ENCODE results near the gene HPCA.
A peak's percentile ranks its signal among the peaks of the same experiment; 100 is the strongest.

The HPCA gene

DNA sequence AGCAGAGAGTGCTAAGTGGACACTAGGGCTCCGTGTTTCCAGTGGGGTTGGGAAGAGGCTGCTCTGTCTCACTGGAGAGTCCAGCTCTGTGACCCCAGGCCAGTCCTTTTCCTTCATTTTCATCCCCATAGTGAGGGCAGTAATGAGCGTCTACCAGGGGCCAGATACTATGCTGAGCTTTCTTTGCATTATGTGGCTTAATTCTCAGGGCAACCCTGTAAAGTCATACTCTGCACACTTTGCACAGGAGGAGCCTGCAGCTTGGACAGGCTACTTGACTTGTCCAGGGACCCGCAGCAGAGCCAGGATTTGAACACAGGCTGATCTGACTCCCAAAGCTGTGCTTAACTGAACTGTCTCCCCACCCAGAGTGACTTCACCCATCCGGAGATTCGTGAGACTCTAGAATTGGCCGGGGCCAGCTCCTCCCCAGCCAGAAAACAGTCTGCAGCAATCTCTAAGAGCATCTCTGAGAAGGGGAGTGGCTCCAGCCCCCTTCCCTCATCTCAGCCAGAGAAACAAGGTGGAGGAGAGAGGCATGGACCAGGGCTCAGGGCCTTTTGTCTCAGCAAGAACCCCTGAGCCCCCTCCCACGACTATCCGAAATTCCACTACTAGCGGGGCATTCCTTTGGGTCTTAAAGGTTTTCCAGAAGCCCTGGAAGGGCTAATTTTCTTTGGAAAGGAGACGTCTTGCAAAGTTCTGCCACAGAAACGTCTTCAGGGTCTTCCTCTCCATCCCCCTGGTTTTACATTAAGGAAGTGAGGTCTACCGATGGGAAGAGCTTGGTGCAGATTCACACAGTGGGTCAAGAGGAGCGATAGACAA lies 14.7 kb upstream of the HPCA start:
- no peak for DNase-seq

DNA sequence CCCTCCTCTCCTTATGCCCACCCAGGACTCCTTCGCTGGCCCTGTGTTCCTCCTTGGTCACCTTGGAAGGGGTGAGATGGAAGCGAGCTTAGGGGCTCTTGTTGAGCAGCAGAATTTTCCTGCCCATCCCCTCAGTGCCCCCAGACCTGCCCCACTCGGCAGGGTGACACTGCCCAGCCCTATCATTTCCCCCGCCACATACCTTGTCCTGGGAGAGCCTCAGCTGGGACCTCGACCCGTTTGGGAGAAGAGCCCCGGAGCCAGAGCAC lies 14.2 kb upstream of the HPCA start:
- DNase-seq = no peak

DNA sequence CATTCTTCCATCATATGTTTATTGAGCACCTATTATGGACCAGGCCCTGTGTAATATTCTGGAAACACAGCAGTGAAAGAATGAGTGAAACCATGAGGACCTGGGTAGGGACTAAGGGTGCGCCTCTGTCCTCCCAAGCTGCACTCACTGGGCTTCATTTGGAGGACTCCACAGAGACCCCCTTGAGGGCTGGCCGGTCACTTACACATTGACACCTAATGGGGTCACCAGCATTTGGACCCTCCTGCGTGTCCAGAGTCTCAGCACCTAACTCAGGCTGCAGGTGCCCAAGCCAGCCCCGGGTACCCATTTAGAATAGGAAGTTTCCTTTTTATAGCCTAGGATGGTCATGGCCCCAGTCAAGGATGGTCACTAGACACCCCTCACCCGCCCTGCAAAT lies 12.8 kb upstream of the HPCA start:
- no peak for DNase-seq

DNA sequence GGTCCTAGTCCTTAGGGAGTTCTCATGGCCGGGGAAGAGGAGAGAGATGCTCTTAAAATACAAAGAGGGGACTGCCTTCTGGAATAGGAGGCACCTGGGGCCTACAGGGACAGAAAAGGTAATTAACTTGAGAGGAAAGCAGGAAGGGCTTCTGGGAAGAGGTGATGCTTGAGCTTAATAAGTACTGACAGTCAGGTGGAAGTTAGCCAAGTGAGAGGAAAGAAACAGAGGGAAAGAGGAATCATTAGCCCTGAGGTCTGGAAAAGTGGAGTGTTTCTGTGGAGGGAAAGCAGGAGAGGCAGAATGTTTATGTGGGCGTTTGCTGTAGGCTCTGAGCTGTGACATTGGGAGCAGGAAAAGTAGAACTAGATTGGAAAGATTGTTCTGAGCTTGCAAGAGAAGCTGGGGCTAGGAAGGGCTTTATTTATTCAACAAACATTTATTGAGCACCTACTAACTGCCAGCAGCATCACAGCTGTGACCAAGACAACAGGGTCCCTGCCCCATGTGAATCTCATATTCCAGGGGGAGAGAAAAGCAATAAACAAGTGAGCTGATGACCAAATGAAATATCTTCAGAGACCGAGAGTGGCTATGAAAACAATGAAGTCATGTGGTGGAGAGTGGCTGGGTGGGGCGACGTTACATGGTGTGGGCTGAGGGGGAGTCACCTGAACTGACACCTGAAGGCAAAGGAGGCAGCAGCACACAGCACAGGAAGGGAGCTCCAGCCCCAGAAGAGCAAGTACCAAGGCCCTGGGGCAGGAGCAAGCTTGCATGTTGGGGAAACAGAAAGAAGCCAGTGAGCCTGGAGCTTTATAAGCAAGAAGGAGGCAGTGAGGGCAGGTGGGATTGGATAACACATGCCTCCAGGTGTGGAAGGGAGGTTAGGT lies 11.2 kb upstream of the HPCA start:
- DNase-seq = no peak

DNA sequence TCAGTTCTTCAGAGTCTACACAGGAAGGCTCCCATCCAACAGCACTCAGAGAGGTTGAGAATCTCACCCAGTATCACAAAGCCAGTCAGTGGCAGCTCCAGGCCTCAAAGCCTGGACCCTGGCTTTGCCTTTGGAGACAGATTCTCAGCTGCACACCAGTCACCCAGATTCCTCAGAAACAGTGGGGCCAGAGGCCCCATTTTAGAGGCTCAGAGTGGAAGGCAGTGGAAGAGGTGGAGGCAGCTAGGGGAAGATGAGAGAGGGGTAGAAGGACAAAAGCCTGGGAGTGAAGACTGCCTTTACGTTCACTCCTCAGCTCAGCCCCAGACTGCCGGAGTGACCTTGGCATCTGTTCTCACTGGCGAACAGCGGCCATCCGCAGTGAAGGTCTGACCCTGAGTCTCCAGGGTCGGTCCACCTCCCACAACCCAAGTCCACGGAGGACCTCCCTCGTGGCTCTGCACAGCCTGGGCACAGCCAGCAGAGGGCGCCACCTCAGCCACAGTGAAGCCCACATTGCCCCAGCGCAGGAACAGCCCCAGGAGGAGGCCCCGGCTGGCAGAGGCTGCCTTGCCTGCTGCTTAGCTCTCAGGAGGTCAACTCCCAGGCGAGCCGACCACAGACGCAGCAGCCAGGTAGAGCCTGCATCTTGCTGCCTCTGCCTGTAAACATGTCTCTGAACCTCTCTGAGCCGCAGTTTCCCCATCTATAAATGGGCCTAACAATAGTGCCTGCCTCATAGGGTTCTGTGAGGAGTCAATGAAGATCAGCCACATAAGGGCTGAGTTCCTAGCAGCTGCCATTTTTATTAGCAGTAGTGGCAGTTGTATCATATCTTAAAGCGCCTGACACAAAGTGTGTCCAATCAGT lies 9.7 kb upstream of the HPCA start:
- DNase-seq = peak; percentile 59

DNA sequence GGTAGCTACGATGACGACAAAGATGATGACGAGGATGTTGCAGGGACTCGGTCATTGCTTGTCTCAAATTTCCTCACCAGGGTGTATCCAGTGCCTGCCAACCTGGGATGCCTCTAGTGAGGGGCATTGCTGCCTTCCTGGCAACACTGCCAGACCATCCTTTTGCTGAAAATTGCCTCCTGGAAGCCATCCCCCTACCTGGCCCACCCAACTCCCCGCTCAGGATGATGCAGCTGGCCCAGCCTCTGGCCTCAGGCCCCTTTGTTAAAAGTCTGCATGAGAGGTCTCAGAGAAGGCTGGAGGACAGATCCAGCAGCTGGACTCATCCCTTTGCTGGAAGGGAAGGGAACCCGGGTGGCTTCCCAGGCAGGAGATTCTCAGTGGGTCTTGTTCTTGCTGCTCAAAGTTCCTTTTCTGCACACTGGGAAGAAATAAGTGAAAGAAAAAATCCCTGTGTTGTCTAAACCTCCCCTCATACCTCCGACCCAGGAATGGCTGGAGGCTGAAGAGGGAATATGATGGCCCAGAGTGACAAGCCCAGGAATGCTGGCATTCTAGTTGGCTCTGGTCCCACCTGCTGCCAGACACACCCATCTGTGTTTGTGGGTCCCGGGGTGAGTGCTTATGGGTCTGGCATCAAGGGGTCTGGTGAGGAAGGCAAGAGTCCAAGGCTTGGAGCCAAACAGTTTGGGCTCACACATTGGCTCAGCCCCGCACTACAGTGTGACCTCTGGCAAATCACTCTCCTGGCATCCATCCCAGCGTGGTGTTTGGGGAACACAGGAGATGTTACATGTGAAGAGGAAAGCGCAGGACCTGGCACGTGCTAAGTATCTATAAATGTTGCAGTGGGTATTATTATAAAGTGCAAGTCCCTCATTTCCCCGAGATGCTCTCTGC lies 8.8 kb upstream of the HPCA start:
- no peak for DNase-seq

DNA sequence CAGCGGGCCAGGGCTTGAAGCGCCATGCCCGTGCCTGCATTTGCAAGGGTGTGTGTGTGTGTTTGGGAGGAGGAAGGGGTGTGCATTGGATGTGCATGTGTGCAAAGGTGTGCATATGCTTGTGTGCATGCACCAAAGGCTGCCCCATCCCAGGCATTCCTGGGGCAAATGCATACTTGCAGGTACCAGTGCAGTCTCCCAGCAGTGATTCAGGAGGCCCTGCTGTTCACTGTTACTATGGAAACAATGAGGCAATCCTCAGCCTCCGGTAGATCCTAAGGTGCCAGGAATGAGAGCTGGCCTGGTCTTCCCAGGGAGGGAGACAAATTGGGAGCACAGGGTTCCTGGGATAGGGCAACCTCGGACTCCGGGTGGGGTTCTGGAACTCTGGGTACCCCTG lies 8.1 kb upstream of the HPCA start:
- no peak for DNase-seq

DNA sequence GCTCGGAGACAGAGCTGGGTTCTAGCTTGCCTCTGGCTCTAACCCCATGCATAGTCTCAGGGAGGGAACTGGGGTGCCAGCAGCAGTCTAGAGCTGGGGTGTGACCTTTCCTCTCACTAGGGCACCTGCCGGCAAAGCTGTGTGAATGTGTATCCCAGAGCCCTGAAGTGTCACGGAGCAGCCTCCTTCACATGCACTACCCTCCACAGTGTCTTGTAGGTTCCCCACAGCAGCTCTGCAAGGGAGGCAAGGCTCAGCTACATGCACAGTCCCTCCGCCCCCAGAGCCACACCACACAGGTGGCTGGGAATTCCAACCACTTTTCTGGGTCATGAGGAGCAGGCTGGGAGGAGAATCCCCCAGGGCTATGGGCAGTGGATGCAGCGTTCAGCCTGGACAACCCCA lies 7.7 kb upstream of the HPCA start:
- no peak for DNase-seq

DNA sequence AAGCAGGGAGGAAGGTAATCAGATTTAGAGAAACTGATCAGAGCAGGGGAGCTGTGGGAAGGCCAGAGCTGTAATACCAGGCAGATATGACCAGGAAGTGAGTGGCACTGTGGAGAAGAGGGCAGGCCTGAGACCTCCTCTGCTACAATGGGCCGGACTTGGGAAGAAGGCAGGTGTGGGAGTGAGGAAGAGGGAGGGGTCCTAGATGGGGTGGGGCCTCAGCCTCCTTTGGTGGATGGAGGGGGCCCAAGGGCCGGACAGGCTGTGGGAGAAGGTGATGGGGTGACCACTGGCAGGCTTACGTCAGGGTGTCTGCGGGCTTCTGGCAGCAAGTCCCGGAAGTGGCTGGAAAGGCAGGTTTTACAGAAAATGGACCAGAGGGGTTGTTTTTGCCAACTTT lies 5.0 kb upstream of the HPCA start:
- no peak for DNase-seq

DNA sequence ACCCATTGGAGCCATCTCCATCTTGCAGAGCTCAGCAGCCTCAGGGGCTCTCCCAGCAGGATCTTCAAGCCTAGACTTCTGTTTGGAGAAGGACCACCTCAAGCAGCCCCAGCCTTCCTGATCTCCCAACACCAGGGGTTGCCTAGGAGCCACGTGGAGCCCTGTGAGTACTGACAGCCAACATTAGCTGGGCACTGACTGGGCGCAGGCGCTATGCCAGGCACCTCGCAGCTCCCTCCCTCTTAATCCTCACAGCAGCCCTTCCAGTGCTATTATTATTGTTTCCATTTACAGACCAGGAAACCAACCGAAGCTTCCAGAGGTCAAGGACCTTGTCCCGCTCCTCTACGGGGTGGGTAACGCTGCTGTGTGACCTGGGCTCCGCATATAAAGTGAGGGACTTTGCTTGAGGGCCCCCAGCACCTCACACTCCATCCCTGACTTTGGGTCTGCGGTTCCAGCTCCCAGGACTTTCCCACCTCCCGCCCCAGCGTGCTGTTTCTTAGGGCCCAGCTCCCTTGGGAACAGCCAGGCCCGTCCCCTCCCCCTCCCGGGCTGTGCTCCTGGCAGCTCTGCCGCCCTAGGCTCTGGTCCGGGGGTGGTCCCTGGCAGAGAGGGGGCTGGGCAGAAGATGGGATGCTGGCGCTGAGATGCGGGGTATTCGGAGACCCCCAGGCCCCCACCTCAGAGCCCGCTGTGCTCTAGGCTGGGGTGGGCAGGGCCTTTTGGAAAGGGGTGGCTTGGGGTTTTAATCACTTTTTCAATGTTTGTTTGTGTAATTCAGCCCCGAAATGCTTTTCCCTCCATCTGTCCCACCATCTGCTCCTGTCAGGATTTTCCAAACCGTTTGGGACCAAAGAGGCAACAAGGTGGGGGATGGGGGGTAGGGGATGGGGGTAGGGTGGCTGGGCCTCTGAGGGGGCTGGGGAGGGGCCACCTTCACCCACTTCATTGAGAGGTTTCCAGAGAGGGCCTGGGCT lies 4.1 kb upstream of the HPCA start:
- DNase-seq = no peak

DNA sequence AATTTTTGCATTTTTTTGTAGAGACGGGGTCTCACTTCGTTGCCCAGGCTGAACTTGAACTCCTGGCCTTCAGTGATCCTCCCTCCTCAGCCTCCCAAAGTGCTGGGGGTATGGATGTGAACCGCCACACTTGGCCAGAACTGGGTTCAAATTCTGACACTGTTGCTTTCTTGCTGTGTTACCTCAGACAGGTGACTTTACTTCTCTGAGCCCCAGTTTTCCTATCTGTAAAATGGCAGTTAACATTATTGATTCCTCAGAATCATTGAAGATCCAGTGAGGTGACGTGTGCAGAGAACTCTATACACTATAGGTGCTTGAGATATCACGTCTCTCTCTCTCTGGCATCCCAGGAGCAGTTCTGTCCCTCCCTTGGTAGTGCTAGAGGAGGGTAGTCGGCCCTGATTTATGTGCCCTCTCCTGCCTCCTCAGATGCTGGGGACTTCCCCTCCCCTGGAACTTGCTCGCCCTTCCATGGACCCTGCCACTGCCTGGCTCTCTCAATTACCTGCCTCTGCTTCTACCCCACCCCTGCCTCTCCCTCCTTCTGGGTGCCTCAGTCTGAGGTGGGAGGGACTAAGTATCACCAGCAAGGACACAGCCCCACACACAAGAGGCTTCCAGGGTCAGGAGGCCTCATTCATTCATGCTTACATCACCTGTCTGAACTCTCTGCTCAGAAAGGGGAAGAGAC lies 2.8 kb upstream of the HPCA start:
- no peak for DNase-seq

DNA sequence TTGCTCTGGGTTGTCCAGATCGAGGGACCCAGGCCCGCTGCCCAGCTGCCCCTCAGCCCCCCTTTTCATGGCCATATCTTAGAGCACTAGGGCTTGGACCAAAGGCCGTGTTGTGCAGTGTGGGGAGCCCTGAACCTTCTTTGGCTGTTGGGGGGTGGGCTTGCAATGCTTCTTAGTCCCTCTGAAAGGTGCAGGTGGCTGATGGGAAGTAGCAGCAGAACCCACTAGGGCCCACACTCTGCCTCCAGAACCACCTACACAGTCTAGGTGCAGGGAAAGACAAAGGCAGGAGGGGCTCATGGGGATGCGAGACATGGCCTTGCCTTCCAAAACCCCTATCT lies 2.3 kb upstream of the HPCA start:
- DNase-seq = no peak

DNA sequence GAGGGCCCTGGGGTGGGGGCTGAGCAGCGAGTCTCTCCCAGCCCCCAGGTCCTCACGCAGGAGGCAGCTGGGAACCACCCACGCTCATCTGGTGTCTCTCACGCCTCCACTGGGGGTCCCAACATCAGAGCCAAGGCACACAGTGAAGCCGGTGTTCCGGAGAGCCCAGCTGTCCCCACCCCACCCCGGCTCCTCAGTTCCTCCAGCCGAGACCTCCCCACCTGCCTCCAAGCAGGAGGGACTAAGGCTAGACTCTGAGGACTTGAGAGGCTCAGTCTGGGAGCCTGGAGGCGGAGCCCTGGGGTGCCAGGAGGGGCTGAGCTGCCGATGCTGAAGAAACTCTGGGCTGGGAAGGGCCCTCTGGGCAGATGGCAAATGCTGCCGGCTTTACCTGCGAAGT lies 1.6 kb upstream of the HPCA start:
- no peak for DNase-seq

DNA sequence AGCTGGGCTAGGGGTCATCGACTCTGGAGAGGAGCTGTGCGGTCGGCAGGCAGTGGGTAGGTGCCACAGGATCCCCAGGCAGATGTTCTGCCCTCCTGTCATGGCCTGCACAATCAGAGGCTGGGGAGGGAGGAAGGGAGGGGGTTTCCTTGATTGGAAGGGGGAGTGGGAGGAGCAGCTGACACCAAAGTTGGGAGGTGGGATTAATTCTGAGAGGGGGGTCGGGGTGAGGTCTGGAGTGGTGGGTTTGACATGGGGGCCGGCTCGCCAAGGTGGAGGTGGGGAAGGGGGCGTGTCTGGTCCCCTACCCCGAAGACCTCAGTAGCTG lies 651 bp upstream of the HPCA start:
- DNase-seq = no peak

DNA sequence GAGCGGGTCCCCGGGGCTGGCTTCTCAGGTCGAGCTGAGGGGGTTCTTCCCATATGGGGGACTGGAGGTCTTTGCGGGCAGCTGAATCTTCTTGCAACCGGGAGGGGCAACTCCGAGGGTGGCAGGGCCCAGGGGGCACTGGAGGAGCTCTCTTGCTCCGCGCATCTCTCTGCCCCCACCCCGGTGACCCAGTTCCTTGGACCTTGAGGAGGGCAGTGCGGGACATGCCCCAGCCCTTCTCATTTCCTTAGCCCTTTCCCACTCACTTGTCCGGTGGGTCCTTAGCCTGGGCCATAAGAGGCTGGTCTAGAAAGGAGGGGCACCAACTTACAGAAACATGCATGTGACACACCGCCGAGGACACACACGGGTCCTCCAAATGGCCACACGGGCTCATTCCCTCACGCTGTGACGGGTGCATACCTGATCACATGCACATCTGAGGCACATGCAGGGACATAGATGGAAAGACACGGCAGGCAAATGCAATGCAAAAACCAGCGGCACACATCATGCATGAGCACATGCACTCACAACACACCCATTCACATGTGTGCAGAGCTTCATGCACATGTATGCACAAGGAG lies 630 bp downstream of the HPCA start:
- no peak for DNase-seq

DNA sequence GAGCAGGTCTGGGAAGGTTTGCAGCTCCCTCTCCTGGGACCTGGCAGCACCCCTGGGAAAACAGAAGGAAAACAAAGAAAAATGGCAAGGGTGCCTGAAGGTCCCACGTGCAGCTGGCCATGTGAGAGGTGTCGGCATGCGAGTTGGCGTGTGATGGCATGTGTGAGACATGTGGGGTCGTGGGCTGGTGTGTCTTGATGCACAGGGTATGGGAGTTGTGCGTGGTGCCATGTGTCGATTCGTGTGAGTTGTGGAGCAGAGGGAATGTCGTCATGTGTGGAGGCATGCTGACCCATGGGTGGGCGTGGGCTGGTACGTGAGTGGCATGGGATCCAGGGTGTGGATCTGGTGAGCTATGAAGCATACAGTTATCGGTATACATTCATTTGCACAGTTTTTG lies 1.3 kb downstream of the HPCA start:
- no peak for DNase-seq

DNA sequence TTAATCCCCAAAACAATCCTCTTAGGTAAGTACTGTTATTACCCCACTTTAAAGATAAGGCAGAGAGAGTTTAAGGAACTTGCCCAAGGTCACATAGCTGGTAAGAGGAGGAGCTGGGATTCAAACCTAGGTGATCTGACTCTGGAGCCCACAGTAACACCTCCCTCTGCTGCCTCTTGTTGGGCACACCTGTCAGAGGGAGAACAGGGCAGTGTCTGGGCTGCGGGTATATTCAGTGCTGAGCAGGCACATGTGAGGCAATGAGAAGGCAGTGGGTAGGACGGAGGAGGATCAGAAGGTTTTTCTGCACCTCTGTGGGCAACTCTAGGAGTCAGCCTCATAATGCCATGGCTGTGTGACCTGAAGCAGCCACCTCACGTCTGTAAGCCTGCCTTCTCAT lies 1.8 kb downstream of the HPCA start:
- no peak for DNase-seq

DNA sequence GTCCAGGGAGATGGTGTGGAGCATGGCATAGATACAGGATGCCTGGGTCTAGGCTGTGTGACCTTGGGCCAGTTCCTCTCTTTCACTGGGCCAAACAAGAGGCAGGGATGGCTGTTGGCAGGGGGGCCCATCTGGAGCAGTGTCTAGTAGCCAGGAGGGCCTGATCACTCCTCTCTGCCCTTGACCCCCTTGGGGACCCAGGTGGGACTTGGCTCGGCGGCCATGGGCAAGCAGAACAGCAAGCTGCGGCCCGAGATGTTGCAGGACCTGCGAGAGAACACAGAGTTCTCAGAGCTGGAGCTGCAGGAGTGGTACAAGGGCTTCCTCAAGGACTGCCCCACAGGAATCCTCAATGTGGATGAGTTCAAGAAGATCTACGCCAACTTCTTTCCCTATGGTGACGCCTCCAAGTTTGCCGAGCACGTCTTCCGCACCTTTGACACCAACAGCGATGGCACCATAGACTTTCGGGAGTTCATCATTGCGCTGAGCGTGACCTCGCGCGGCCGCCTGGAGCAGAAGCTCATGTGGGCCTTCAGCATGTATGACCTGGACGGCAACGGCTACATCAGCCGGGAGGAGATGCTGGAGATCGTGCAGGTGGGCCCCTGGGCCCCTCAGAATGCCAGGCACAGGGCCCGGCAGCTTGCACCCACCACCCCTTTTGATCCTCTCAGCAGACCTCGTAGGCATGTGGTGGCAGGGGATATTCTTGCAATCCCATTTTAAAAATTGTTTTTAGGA lies 2.6 kb downstream of the HPCA start:
- no peak for DNase-seq

DNA sequence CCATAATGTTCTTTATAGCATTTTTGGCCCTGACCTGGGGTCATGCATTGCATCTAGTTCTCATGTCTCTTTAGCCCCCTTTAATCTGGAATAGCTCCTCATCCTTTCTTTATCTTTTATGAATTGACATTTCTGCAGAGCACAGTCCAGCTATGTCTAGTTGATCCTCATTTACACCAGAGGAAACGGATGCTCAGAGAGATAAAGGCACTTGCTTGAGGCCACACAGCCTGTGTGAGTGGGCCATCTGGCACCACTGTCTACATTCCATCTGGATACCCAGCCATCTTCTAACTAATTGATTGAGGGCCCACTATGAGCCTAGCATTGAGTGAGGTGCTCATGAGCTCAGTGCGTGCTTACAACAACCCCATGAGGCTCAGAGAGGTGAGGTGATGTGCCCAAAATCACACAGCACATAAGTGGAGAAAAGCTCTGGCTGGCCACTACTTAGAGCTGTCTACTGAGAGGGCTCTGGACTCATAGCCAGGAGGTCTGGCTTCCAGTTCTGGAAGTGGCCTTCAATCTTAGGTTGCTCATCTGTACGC lies 3.5 kb downstream of the HPCA start:
- no peak for DNase-seq
